ENCODE results near the gene TMEM87B.

DNA sequence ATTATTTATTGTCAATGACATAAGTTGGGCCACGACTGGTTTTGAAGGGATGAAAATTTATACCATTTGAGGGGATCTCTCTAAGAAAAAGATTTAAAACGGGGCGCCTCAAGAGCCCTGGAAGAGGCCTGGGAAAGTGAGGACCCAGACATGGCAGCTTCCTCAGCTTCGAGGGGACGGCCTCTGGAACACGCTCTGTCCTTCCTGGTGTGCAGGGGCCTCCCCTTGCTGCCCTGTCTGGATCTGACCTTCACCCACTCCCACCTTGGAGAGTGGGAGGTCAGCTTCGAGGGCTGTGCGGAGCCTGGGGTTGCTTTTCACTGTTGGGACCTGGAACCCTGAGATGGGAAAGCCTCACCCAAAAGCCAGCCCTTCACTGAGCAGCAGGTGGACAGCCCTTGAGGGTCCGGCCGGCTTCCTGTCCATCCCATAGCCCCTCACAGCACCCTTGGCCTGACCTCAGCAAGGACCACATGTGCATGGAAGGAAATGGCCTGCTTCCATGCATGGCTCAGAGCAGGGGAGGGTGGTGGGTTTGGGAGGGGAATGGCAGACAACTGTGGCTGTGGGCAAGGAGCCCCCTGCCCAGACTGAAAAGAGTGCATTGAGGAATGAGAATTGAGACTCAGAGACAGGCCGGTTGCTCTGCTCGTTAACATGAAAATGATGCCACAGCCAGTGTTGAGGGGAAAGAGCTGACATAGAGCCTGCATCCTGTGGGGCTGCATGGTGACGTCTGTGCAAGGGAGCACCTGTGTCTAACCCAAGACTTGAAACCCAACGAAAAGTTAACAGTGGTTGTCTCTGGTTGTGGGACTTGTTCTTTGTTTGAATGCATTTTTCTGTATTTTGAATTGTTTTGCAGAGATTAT lies 99.4 kb downstream of the TMEM87B start:
- no peak for TF ChIP-seq POLR2AphosphoS5 (IDR thresholded peaks at IDR 0.05)
- TF ChIP-seq, protein P1, sequence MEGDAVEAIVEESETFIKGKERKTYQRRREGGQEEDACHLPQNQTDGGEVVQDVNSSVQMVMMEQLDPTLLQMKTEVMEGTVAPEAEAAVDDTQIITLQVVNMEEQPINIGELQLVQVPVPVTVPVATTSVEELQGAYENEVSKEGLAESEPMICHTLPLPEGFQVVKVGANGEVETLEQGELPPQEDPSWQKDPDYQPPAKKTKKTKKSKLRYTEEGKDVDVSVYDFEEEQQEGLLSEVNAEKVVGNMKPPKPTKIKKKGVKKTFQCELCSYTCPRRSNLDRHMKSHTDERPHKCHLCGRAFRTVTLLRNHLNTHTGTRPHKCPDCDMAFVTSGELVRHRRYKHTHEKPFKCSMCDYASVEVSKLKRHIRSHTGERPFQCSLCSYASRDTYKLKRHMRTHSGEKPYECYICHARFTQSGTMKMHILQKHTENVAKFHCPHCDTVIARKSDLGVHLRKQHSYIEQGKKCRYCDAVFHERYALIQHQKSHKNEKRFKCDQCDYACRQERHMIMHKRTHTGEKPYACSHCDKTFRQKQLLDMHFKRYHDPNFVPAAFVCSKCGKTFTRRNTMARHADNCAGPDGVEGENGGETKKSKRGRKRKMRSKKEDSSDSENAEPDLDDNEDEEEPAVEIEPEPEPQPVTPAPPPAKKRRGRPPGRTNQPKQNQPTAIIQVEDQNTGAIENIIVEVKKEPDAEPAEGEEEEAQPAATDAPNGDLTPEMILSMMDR (IDR thresholded peaks at IDR 0.05): no peak

Measured in upper lobe of left lung (tissue), 4 donors.